K562 (cell line): ENCODE measurements around the gene LZTS2. TPM values are rescaled to one million over a fixed set of nuclear protein-coding genes. Genes with fewer than 3 reads are reported as not detected.

Source experiments
- BDP1 ChIP-seq: IDR thresholded peaks from 3 replicates; pipeline ENCODE4 v1.6.1; 2011; ENCODE audit not compliant: insufficient read length, insufficient read depth
- CBX1 ChIP-seq: sonication (generic); IDR thresholded peaks from 2 replicates; pipeline ENCODE4 v1.6.1; 2016; ENCODE audit warnings: antibody characterized with exemption, low read depth, mild to moderate bottlenecking
- CHCHD3 ChIP-seq: fragments of 250-450 bp; sonication (Bioruptor Pico); IDR thresholded peaks from 2 replicates; pipeline ENCODE4 v2.1.2; 2022; ENCODE audit warnings: mild to moderate bottlenecking
- CREB1 ChIP-seq, 2 experiments: sonication (generic) in 1 of 2; formaldehyde crosslinking in 1 of 2; IDR thresholded peaks; 2 replicates each; pipeline versions ENCODE4 v1.6.1 to v1.8.0; 2012 to 2022; ENCODE audit warnings: inconsistent platforms in 1 of 2, mild to moderate bottlenecking in 1 of 2, missing genetic modification reagents in 1 of 2, moderate library complexity in 1 of 2
- E2F3 ChIP-seq: fragments of 250-450 bp; sonication (Bioruptor Pico); IDR thresholded peaks from 2 replicates; pipeline ENCODE4 v1.4.0; 2020; ENCODE audit warnings: mild to moderate bottlenecking
- FOXJ2 ChIP-seq: fragments of 200-800 bp; sonication (Bioruptor generic); IDR thresholded peaks from 2 replicates; pipeline ENCODE4 v1.6.1; 2016; ENCODE audit warnings: missing genetic modification characterization, missing compliant biosample characterization
- FOXP1 ChIP-seq: sonication (generic); formaldehyde crosslinking; IDR thresholded peaks from 2 replicates; pipeline ENCODE4 v1.8.0; 2022; ENCODE audit warnings: mild to moderate bottlenecking, missing genetic modification reagents
- HDGF ChIP-seq: fragments of 450-650 bp; IDR thresholded peaks from 2 replicates; pipeline ENCODE4 v1.6.1; 2016
- HLTF ChIP-seq: fragments of 450-650 bp; IDR thresholded peaks from 2 replicates; pipeline ENCODE4 v1.6.1; 2016
- HNRNPUL1 ChIP-seq: fragments of 200-400 bp; formaldehyde crosslinking; IDR thresholded peaks from 2 replicates; pipeline ENCODE4 v1.6.1; 2017; ENCODE audit warnings: low read length
- MTF1 ChIP-seq: fragments of 250-450 bp; sonication (Bioruptor Pico); IDR thresholded peaks from 2 replicates; pipeline ENCODE4 v1.9.0; 2021; ENCODE audit warnings: moderate library complexity, mild to moderate bottlenecking, inconsistent platforms, borderline replicate concordance
- SLC30A9 ChIP-seq: fragments of 250-450 bp; sonication (Bioruptor Pico); IDR thresholded peaks from 2 replicates; pipeline ENCODE4 v1.8.0; 2022; ENCODE audit warnings: mild to moderate bottlenecking, moderate library complexity
- SNRNP70 ChIP-seq: fragments of 200-400 bp; formaldehyde crosslinking; optimal IDR thresholded peaks from 2 replicates; pipeline ENCODE3; 2017; ENCODE audit warnings: low read depth, low read length
- SRSF9 ChIP-seq: fragments of 200-400 bp; formaldehyde crosslinking; IDR thresholded peaks from 2 replicates; pipeline ENCODE4 v1.6.1; 2017; ENCODE audit warnings: low read depth, low read length, borderline replicate concordance
- WHSC1 ChIP-seq: IDR thresholded peaks from one replicate; pipeline ENCODE4 v1.6.1; 2012; ENCODE audit warnings: low read length, control low read depth, inconsistent platforms
- ZNF175 ChIP-seq: fragments of 200-800 bp; sonication (Bioruptor generic); IDR thresholded peaks from 2 replicates; pipeline ENCODE4 v1.6.1; 2016; ENCODE audit warnings: low read depth, mild to moderate bottlenecking, missing genetic modification characterization, missing compliant biosample characterization
- ZNF224 ChIP-seq: sonication (generic); formaldehyde crosslinking; IDR thresholded peaks from 2 replicates; pipeline ENCODE4 v1.8.0; 2022; ENCODE audit warnings: mild to moderate bottlenecking, missing genetic modification reagents
- ZNF277 ChIP-seq: fragments of 250-450 bp; sonication (Bioruptor Pico); IDR thresholded peaks from 2 replicates; pipeline ENCODE4 v1.8.0; 2022; ENCODE audit warnings: inconsistent platforms, mild to moderate bottlenecking, moderate library complexity, borderline replicate concordance
- ZNF347 ChIP-seq: fragments of 450-650 bp; formaldehyde crosslinking; IDR thresholded peaks from 2 replicates; pipeline ENCODE4 v1.4.0; 2020; ENCODE audit warnings: low read depth, mild to moderate bottlenecking, moderate library complexity
- polyA plus RNA-seq, 8 experiments: library from polyadenylated mRNA; depleted of rRNA in 4 of 8; stranded (reverse) in 5 of 8; unstranded in 3 of 8; fragments of >200 nt; fragmentation: Nextera tagmentation in 2 of 8; fragmentation: Illumina TruSeq in 1 of 8; extraction: Ambion mirVana in 2 of 8; extraction: Trizol in 1 of 8; gene quantifications; 2 replicates each; pipeline versions ENCODE4 v1.2.1 to v1.2.3, GENCODE V29; 2011 to 2014; ENCODE audit warnings: inconsistent platforms in 1 of 8, missing spikeins in 1 of 8
- total RNA-seq, 7 experiments: library from RNA; depleted of rRNA in 6 of 7; stranded (reverse); fragments of >200 nt in 6 of 7; fragmentation: Illumina TruSeq in 2 of 7; extraction: Trizol in 2 of 7; gene quantifications; 2 replicates each; pipeline versions ENCODE4 v1.2.1 to v1.2.3, GENCODE V29; 2011 to 2021; ENCODE audit warnings: low replicate concordance in 1 of 7
- TF ChIP-seq, protein P1 (sequence below): fragments of 250-450 bp; sonication (Bioruptor Pico); IDR thresholded peaks from 2 replicates; pipeline ENCODE4 v1.5.0; 2021; ENCODE audit warnings: mild to moderate bottlenecking, borderline replicate concordance
- TF ChIP-seq, protein P2 (sequence below): fragments of 450-650 bp; formaldehyde crosslinking; IDR thresholded peaks from 2 replicates; pipeline ENCODE4 v1.4.0; 2022; ENCODE audit warnings: mild to moderate bottlenecking, moderate library complexity
- TF ChIP-seq, protein P3 (sequence below): fragments of 250-450 bp; sonication (Bioruptor Pico); IDR thresholded peaks from 2 replicates; pipeline ENCODE4 v1.4.0; 2020; ENCODE audit warnings: mild to moderate bottlenecking, moderate library complexity, borderline replicate concordance

Gene LZTS2
- total and polyA plus RNA-seq, 9 of the 15 experiments (the other 6 are each of a cell fraction or from before 2014, with no cell fraction given): 0.23 to 42.5 (median 14.7) TPM

DNA sequence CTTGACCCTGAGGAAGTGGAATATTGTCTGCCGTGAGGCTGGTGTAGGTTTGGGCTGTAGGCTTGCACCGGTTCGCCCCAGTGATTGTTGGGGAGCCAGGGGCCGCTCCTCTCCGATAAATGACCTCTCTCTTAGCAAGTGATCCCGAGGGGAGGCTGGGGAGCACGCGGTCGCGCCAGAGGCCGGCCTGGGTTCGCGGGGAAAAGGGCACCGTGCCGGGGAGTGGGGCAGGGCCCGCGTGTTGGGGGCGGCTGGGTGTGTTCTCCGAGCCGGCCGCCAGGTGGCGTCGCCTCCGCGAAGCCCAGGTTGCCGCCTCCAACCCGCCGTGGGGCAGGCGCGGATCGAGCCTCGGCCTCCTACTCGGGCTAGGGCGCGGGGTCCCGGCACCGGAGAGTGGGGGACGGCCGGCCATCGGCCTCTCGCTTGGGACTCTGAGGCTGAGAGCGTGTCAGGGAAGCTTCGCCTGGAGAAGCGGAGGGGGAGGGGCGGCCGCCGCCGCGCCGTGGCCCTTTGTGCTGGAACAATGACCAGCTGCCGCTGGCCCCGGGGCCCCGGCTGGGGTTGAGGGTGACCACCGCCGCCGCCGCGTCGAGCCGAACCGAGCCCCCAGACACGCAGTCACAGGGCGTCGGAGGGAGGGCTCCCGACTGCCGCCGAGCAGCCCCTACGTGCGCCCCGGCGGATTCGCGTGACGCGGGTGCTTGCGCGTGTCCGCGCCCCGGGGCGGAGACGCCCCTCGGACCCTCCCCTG lies 442 bp upstream of the LZTS2 start (continued):
- no peak for TF ChIP-seq ZNF347
- TF ChIP-seq, protein P1, sequence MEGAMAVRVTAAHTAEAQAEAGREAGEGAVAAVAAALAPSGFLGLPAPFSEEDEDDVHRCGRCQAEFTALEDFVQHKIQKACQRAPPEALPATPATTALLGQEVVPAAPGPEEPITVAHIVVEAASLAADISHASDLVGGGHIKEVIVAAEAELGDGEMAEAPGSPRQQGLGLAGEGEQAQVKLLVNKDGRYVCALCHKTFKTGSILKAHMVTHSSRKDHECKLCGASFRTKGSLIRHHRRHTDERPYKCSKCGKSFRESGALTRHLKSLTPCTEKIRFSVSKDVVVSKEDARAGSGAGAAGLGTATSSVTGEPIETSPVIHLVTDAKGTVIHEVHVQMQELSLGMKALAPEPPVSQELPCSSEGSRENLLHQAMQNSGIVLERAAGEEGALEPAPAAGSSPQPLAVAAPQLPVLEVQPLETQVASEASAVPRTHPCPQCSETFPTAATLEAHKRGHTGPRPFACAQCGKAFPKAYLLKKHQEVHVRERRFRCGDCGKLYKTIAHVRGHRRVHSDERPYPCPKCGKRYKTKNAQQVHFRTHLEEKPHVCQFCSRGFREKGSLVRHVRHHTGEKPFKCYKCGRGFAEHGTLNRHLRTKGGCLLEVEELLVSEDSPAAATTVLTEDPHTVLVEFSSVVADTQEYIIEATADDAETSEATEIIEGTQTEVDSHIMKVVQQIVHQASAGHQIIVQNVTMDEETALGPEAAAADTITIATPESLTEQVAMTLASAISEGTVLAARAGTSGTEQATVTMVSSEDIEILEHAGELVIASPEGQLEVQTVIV (CRISPR knock-in tag): no peak
- no peak for TF ChIP-seq HDGF
- no peak for TF ChIP-seq CHCHD3 (CRISPR knock-in tag)
- TF ChIP-seq ZNF277 (CRISPR knock-in tag): no peak
- TF ChIP-seq, protein P2, sequence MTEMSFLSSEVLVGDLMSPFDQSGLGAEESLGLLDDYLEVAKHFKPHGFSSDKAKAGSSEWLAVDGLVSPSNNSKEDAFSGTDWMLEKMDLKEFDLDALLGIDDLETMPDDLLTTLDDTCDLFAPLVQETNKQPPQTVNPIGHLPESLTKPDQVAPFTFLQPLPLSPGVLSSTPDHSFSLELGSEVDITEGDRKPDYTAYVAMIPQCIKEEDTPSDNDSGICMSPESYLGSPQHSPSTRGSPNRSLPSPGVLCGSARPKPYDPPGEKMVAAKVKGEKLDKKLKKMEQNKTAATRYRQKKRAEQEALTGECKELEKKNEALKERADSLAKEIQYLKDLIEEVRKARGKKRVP (CRISPR knock-in tag): no peak
- 0 out of 2 replicates have a peak, but pooled peaks have one; percentile 31 for TF ChIP-seq ZNF175 (CRISPR knock-in tag)
- TF ChIP-seq E2F3 (CRISPR knock-in tag): 0 out of 2 replicates have a peak, but pooled peaks have one; percentile 32
- no peak for TF ChIP-seq ZNF224
- TF ChIP-seq WHSC1: no peak
- TF ChIP-seq HNRNPUL1: no peak
- no peak for TF ChIP-seq BDP1
- TF ChIP-seq, protein P3, sequence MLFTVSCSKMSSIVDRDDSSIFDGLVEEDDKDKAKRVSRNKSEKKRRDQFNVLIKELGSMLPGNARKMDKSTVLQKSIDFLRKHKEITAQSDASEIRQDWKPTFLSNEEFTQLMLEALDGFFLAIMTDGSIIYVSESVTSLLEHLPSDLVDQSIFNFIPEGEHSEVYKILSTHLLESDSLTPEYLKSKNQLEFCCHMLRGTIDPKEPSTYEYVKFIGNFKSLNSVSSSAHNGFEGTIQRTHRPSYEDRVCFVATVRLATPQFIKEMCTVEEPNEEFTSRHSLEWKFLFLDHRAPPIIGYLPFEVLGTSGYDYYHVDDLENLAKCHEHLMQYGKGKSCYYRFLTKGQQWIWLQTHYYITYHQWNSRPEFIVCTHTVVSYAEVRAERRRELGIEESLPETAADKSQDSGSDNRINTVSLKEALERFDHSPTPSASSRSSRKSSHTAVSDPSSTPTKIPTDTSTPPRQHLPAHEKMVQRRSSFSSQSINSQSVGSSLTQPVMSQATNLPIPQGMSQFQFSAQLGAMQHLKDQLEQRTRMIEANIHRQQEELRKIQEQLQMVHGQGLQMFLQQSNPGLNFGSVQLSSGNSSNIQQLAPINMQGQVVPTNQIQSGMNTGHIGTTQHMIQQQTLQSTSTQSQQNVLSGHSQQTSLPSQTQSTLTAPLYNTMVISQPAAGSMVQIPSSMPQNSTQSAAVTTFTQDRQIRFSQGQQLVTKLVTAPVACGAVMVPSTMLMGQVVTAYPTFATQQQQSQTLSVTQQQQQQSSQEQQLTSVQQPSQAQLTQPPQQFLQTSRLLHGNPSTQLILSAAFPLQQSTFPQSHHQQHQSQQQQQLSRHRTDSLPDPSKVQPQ (CRISPR knock-in tag): no peak
- TF ChIP-seq CBX1: peak; percentile 79; the same call in 1 of the 2 replicates
- no peak for TF ChIP-seq SLC30A9
- TF ChIP-seq HLTF: no peak
- no peak for TF ChIP-seq FOXJ2 (tag)
- TF ChIP-seq CREB1 (IDR thresholded peaks at IDR 0.05): peak; percentile 62; the same call in 1 of the 2 replicates
- peak; percentile 64; the same call in 1 of the 2 replicates for TF ChIP-seq CREB1 (CRISPR knock-in tag; IDR thresholded peaks at IDR 0.05)
- no peak for TF ChIP-seq SNRNP70
- no peak for TF ChIP-seq MTF1 (CRISPR knock-in tag)
- TF ChIP-seq FOXP1 (CRISPR knock-in tag): no peak
- TF ChIP-seq SRSF9: no peak
